ENCODE results near the gene TMEM258. TPM values are rescaled to one million over a fixed set of nuclear protein-coding genes. Genes with fewer than 3 reads are reported as not detected.
A peak's percentile ranks its signal among the peaks of the same experiment; 100 is the strongest.

Gene TMEM258
- total RNA-seq, 6 experiments from 2014 or later = 31.6 to 74.5 (median 55.3) TPM

GRCh38 chr11:61802605-61803004, 10.2 kb upstream of the TMEM258 start:
- Histone ChIP-seq H3K36me3 (peaks cover 0 to 11% (median 2%) of the 10 kb centered on the region in 4 donors), H3K27ac (no peak overlapping the region), H3K4me1 (peaks cover 0 to 4% (median 0%) of the 10 kb centered on the region in 4 donors), H3K9me3 (no peaks in the 10 kb centered on the region), H3K27me3 (no peaks in the 10 kb centered on the region), H3K4me3 (no peak overlapping the region)
- DNase-seq (peak in 1 of 3 donors; percentile 13), ATAC-seq (no peak)
- 90% methylated on average over 6 of the region's 6 CpGs for WGBS (ENCODE audit: insufficient coverage, low coverage, low lambda C conversion rate, missing lambda C conversion rate)
- no peak for TF ChIP-seq POLR2A (IDR thresholded peaks at IDR 0.05)
- TF ChIP-seq CTCF (IDR thresholded peaks at IDR 0.05) = no peak
- intact Hi-C loops (cut with DNase I) = loop anchor here (10.0 kb wide), 2 partner anchors 82 to 92 kb away; partner anchors contain the start of gene FADS3 (in 1 of the 2)

GRCh38 chr11:61800331-61801281, 8.2 kb upstream of the TMEM258 start:
- TF ChIP-seq CTCF (IDR thresholded peaks at IDR 0.05) (no peak), POLR2A (IDR thresholded peaks at IDR 0.05) (no peak)
- intact Hi-C loops (cut with DNase I) = loop anchor here (10.0 kb wide), 2 partner anchors 84 to 94 kb away; partner anchors contain the start of gene FADS3 (in 1 of the 2)
- Histone ChIP-seq H3K27me3 (no peaks in the 10 kb centered on the region), H3K4me1 (peaks cover 0 to 7% (median 0%) of the 10 kb centered on the region in 4 donors), H3K9me3 (no peaks in the 10 kb centered on the region), H3K36me3 (peaks cover 0 to 10% (median 2%) of the 10 kb centered on the region in 4 donors), H3K4me3 (no peak overlapping the region), H3K27ac (no peak overlapping the region)
- ATAC-seq (no peak), DNase-seq (no peak)
- WGBS (ENCODE audit: insufficient coverage, low coverage, low lambda C conversion rate, missing lambda C conversion rate) = 92% methylated on average over 3 of the region's 3 CpGs

- no peaks in the 10 kb centered on the region for H3K9me3 ChIP-seq
- no peak overlapping the region for H3K27ac ChIP-seq
- ATAC-seq = no peak
- H3K4me1 ChIP-seq = peaks cover 0 to 7% (median 0%) of the 10 kb centered on the region in 4 donors
- peak in 1 of 3 donors; percentile 3 for DNase-seq
- TF ChIP-seq CTCF (IDR thresholded peaks at IDR 0.05) (no peak), POLR2A (IDR thresholded peaks at IDR 0.05) (no peak)
- intact Hi-C loops (cut with DNase I) = loop anchor here (10.0 kb wide), 4 partner anchors 85 to 275 kb away; partner anchors contain the start of gene FADS3 (in 1 of the 2)
- no peaks in the 10 kb centered on the region for H3K27me3 ChIP-seq
- H3K4me3 ChIP-seq = no peak overlapping the region
- peaks cover 0 to 10% (median 2%) of the 10 kb centered on the region in 4 donors for H3K36me3 ChIP-seq
- 94% methylated on average over 2 of the region's 2 CpGs for WGBS (ENCODE audit: insufficient coverage, low coverage, low lambda C conversion rate, missing lambda C conversion rate)
These were observed 7.4 kb upstream of the TMEM258 start for GRCh38 chr11:61799665-61800284.

- Histone ChIP-seq H3K4me1 (peaks cover 0 to 12% (median 3%) of the 10 kb centered on the region in 4 donors), H3K27ac (peak overlapping the region in 2 of 3 donors; percentile 38 to 46), H3K9me3 (no peaks in the 10 kb centered on the region), H3K4me3 (peak overlapping the region in 1 of 3 donors; percentile 8), H3K36me3 (peaks cover 0 to 3% (median 2%) of the 10 kb centered on the region in 4 donors), H3K27me3 (no peaks in the 10 kb centered on the region)
- intact Hi-C loops (cut with DNase I) = loop anchor here (10.0 kb wide), 2 partner anchors 147 to 277 kb away; no protein-coding TSS in a partner anchor
- TF ChIP-seq CTCF (IDR thresholded peaks at IDR 0.05) (peak; percentile 84 to 95 (median 90)), POLR2A (IDR thresholded peaks at IDR 0.05) (no peak)
- peak; percentile 57 to 81 (median 63) for DNase-seq
- peak; percentile 64 to 78 (median 69) for ATAC-seq
- WGBS (ENCODE audit: insufficient coverage, low coverage, low lambda C conversion rate, missing lambda C conversion rate) = 14% methylated on average over 3 of the region's 3 CpGs
These were observed 5.0 kb upstream of the TMEM258 start for GRCh38 chr11:61797263-61797944.
